Measurements from ENCODE around the gene GSTO1. TPM values are rescaled to one million over a fixed set of nuclear protein-coding genes. Genes with fewer than 3 reads are reported as not detected.

The GSTO1 gene
- total and polyA plus RNA-seq, 2 donors from 2014 or later, result 83.7 to 263 TPM

DNA sequence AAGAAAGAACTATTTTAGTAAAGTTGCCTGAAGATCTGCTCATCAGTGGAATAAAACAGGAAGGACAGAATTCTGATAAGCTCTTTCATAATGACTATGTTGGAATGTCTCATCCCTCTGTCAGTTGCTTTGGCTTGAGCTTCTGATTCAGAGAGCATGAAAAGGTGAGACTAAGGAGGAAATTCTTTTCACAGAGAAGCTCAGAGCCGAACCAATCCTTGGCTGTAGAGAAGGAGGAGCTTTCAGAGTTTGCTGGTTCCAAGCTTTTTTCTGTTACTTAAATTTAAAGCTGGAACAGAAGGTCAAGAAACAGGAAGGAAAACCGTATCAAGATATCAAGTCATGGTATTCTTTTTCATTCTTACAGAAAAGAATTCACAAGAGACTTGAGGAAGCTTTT, 38.3 kb downstream of the GSTO1 start:
- Histone ChIP-seq H3K9ac (ENCODE audit: low read length in 3 of 3) (peak overlapping the region in 1 of 3 donors; percentile 2), H3K9me3 (ENCODE audit: control insufficient read depth in 2 of 3, insufficient read depth in 1 of 3, low read length in 3 of 3) (no peaks in the 10 kb centered on the region), H3K27ac (ENCODE audit: low read depth in 2 of 2, low read length in 2 of 2) (peak overlapping the region; percentile 45 to 82), H3K27me3 (ENCODE audit: control insufficient read depth, insufficient read depth, low read length) (no peaks in the 10 kb centered on the region), H3K4me3 (ENCODE audit: low read length in 3 of 3) (no peak overlapping the region), H3K4me1 (ENCODE audit: control insufficient read depth in 2 of 3, insufficient read depth in 2 of 3, low read depth in 1 of 3, low read length in 3 of 3) (peaks cover 0 to 7% (median 2%) of the 10 kb centered on the region in 3 donors), H3K36me3 (ENCODE audit: control insufficient read depth in 2 of 3, insufficient read depth in 3 of 3, low read length in 3 of 3) (no peaks in the 10 kb centered on the region)
- FAIRE-seq (no peak), DNase-seq (peak in 1 of 5 donors; percentile 36)
- TF ChIP-seq, protein P1, sequence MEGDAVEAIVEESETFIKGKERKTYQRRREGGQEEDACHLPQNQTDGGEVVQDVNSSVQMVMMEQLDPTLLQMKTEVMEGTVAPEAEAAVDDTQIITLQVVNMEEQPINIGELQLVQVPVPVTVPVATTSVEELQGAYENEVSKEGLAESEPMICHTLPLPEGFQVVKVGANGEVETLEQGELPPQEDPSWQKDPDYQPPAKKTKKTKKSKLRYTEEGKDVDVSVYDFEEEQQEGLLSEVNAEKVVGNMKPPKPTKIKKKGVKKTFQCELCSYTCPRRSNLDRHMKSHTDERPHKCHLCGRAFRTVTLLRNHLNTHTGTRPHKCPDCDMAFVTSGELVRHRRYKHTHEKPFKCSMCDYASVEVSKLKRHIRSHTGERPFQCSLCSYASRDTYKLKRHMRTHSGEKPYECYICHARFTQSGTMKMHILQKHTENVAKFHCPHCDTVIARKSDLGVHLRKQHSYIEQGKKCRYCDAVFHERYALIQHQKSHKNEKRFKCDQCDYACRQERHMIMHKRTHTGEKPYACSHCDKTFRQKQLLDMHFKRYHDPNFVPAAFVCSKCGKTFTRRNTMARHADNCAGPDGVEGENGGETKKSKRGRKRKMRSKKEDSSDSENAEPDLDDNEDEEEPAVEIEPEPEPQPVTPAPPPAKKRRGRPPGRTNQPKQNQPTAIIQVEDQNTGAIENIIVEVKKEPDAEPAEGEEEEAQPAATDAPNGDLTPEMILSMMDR (IDR thresholded peaks at IDR 0.05; ENCODE audit: borderline replicate concordance, extremely low read depth, insufficient read depth), result no peak
- intact Hi-C loops (cut with DNase I), result loop anchor here (5.0 kb wide), 1 partner anchor 59 kb away; the partner anchor contains the start of gene CFAP58

DNA sequence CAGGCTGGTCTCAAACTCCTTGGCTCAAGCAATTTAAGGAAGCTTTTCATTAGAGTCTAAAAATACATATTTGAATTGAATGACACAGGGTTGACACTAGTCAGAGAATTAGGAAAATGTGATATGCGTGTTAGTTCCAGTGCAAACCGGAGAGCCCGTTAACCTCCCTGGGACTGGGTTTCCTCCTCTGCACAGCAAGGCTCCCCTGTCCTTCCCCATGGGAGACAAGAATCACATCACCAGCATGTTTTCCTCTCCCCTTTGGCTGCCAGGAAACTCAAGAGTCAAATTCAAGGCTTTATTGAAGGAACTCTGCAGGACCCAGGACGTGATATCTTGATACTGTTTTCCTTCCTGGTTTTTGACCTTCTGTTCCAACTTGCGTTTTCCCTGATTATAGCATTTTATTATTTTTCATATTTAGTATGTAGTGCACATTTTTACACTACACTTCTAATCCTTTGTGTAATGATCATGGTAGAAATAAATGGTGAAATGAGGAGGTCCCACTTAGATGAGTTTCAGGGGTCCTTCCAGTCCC, 39.2 kb downstream of the GSTO1 start:
- FAIRE-seq, result no peak
- intact Hi-C loops (cut with DNase I), result loop anchor here (5.0 kb wide), 1 partner anchor 58 kb away; the partner anchor contains the start of gene CFAP58
- TF ChIP-seq, protein P1 (IDR thresholded peaks at IDR 0.05; ENCODE audit: borderline replicate concordance, extremely low read depth, insufficient read depth), result no peak
- H3K36me3 ChIP-seq (ENCODE audit: control insufficient read depth in 2 of 3, insufficient read depth in 3 of 3, low read length in 3 of 3), result no peaks in the 10 kb centered on the region
- H3K4me1 ChIP-seq (ENCODE audit: control insufficient read depth in 2 of 3, insufficient read depth in 2 of 3, low read depth in 1 of 3, low read length in 3 of 3), result peaks cover 0 to 9% (median 4%) of the 10 kb centered on the region in 3 donors
- peak overlapping the region in 1 of 2 donors; percentile 66 for H3K27ac ChIP-seq (ENCODE audit: low read depth in 2 of 2, low read length in 2 of 2)
- no peaks in the 10 kb centered on the region for H3K9me3 ChIP-seq (ENCODE audit: control insufficient read depth in 2 of 3, insufficient read depth in 1 of 3, low read length in 3 of 3)
- H3K9ac ChIP-seq (ENCODE audit: low read length in 3 of 3), result no peak overlapping the region
- no peaks in the 10 kb centered on the region for H3K27me3 ChIP-seq (ENCODE audit: control insufficient read depth, insufficient read depth, low read length)
- H3K4me3 ChIP-seq (ENCODE audit: low read length in 3 of 3), result no peak overlapping the region
- no peak for DNase-seq

DNA sequence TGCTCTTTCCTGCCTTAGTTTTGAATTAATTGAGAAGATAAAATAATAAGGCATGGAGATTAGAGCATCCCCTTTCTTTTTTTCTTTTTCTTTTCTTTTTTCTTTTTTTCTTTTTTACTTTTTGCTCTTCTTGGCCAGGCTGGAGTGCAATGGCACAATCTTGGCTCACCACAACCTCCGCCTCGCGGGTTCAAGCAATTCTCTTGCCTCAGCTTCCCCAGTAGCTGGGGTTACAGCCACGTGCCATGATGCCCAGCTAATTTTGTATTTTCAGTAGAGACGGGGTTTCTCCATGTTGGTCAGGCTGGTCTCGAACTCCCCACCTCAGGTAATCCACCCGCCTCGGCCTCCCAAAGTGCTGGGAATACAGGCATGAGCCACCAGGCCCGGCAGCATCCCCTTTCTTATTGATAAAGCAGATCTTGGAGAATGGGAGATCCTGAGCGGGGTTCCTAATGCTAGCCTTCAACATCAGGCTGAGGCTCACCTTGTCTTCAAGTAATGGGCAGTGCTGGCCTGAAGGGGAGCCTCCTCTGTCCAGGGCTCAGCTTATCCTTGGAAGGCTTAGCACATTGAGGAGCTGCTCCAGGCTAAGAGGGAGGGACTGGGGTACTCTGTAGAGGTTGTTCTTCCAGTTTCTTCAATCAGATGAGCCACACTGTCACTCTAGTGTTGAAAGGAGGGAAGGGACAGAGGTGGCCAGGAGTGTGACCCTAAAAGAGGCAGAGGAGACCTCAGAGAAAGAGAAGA, 42.2 kb downstream of the GSTO1 start:
- Histone ChIP-seq H3K4me1 (ENCODE audit: control insufficient read depth in 2 of 3, insufficient read depth in 2 of 3, low read depth in 1 of 3, low read length in 3 of 3) (peaks cover 0 to 18% (median 8%) of the 10 kb centered on the region in 3 donors), H3K9ac (ENCODE audit: low read length in 3 of 3) (no peak overlapping the region), H3K27me3 (ENCODE audit: control insufficient read depth, insufficient read depth, low read length) (no peaks in the 10 kb centered on the region), H3K9me3 (ENCODE audit: control insufficient read depth in 2 of 3, insufficient read depth in 1 of 3, low read length in 3 of 3) (no peaks in the 10 kb centered on the region), H3K27ac (ENCODE audit: low read depth in 2 of 2, low read length in 2 of 2) (peak overlapping the region in 1 of 2 donors; percentile 71), H3K4me3 (ENCODE audit: low read length in 3 of 3) (no peak overlapping the region), H3K36me3 (ENCODE audit: control insufficient read depth in 2 of 3, insufficient read depth in 3 of 3, low read length in 3 of 3) (no peaks in the 10 kb centered on the region)
- intact Hi-C loops (cut with DNase I), result no loop called here
- DNase-seq (no peak), FAIRE-seq (no peak)
- TF ChIP-seq, protein P1 (IDR thresholded peaks at IDR 0.05; ENCODE audit: borderline replicate concordance, extremely low read depth, insufficient read depth), result no peak
